HepG2 (cell line): Measurements from ENCODE around the gene RBM26.

Source experiments
- CHD2 ChIP-seq: IDR thresholded peaks from 2 replicates; pipeline ENCODE4 v1.6.1; 2011; ENCODE audit warnings: low read depth, low read length, improper control_type of control experiment
- PPARG ChIP-seq: conservative IDR thresholded peaks from 2 replicates; pipeline ENCODE4 v1.6.1; 2016; ENCODE audit warnings: missing biosample characterization, missing genetic modification reagents
- TCF7L2 ChIP-seq: IDR thresholded peaks from 2 replicates; pipeline ENCODE4 v1.6.1; 2011; ENCODE audit warnings: mild to moderate bottlenecking, low read depth, low read length, moderate library complexity

GRCh38 chr13:79283742-79284141, 122.3 kb downstream of the RBM26 start:
- TF ChIP-seq TCF7L2 = no peak
- no peak for TF ChIP-seq CHD2
- no peak for TF ChIP-seq PPARG
